ENCODE data around the gene THEM5.

GRCh38 chr1:151851886-151852285 is 1.6 kb downstream of the THEM5 start:
- TF ChIP-seq, protein P1, sequence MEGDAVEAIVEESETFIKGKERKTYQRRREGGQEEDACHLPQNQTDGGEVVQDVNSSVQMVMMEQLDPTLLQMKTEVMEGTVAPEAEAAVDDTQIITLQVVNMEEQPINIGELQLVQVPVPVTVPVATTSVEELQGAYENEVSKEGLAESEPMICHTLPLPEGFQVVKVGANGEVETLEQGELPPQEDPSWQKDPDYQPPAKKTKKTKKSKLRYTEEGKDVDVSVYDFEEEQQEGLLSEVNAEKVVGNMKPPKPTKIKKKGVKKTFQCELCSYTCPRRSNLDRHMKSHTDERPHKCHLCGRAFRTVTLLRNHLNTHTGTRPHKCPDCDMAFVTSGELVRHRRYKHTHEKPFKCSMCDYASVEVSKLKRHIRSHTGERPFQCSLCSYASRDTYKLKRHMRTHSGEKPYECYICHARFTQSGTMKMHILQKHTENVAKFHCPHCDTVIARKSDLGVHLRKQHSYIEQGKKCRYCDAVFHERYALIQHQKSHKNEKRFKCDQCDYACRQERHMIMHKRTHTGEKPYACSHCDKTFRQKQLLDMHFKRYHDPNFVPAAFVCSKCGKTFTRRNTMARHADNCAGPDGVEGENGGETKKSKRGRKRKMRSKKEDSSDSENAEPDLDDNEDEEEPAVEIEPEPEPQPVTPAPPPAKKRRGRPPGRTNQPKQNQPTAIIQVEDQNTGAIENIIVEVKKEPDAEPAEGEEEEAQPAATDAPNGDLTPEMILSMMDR (IDR thresholded peaks at IDR 0.05; ENCODE audit: low read depth, low read length), result no peak
- TF ChIP-seq POLR2A (IDR thresholded peaks at IDR 0.05; ENCODE audit: extremely low read depth, insufficient read length), result no peak
- TF ChIP-seq MYC (IDR thresholded peaks at IDR 0.05; ENCODE audit: low read depth, low read length), result no peak
- TF ChIP-seq, protein P2, sequence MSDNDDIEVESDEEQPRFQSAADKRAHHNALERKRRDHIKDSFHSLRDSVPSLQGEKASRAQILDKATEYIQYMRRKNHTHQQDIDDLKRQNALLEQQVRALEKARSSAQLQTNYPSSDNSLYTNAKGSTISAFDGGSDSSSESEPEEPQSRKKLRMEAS (IDR thresholded peaks at IDR 0.05; ENCODE audit: low read depth, low read length), result no peak
